Suprapubic skin (tissue), 4 donors: ENCODE measurements around the gene CCDC137.

Source experiments
- CTCF ChIP-seq, 2 donors: fragments of 200-600 bp in 1 of 2; fragments of 450-650 bp in 1 of 2; sonication (generic) in 1 of 2; IDR thresholded peaks; one replicate each; pipeline ENCODE4 v1.5.1; 2016 to 2019; ENCODE audit warnings: antibody characterized with exemption in 2 of 2, mild to moderate bottlenecking in 1 of 2, moderate library complexity in 1 of 2
- EP300 ChIP-seq: sonication (generic); formaldehyde crosslinking; IDR thresholded peaks from one replicate; pipeline ENCODE4 v1.6.1; 2017; ENCODE audit warnings: antibody characterized with exemption
- POLR2AphosphoS5 ChIP-seq, 3 donors: sonication (generic); formaldehyde crosslinking; IDR thresholded peaks; one replicate each; pipeline ENCODE4 v1.6.1; 2017; ENCODE audit warnings: antibody characterized with exemption in 3 of 3

- TF ChIP-seq CTCF (IDR thresholded peaks at IDR 0.05) (no peak), POLR2AphosphoS5 (IDR thresholded peaks at IDR 0.05) (no peak), EP300 (no peak)
Observed at GRCh38 chr17:81635431-81635830, 31.1 kb upstream of the CCDC137 start.
